Stimulated activated CD8-positive, alpha-beta memory T cell treated with anti-CD3 and anti-CD28 coated beads, Interleukin-4, amount 100 ng/mL, for 48 hours (primary cell): ENCODE data around the gene KCTD2.
"Not testable (repeated sequence)": the region's sequence is repeated elsewhere in the genome, so short reads cannot be mapped to it uniquely, and the experiment has no call there.

Source experiments
- DNase-seq: peaks from one replicate; pipeline ENCODE4 v3.0.0-alpha.2; 2020

The KCTD2 gene

GRCh38 chr17:75046407-75047289, at the start of gene KCTD2, which contains the start of gene ATP5PD:
Gene KCTD2 (plus strand): TSS chr17:75047225. CDS start chr17:75047251, 26 bp downstream.
Gene ATP5PD (minus strand): TSS chr17:75046969. CDS start chr17:75042650, 4,319 bp downstream.
- peak; percentile 96 for DNase-seq

GRCh38 chr17:74998783-74999182, 48.2 kb upstream of the KCTD2 start:
- DNase-seq: no peak

- no peak for DNase-seq
Observed at GRCh38 chr17:74999523-74999922, 47.5 kb upstream of the KCTD2 start.

- DNase-seq: no peak
Observed at GRCh38 chr17:75001915-75002843, 44.8 kb upstream of the KCTD2 start.

GRCh38 chr17:75003070-75003956, 43.7 kb upstream of the KCTD2 start:
- no peak for DNase-seq

GRCh38 chr17:75003957-75004355, 43.1 kb upstream of the KCTD2 start:
- DNase-seq: no peak

- no peak for DNase-seq
Observed at GRCh38 chr17:75004371-75004770, 42.7 kb upstream of the KCTD2 start.

- no peak for DNase-seq
Observed at GRCh38 chr17:75005291-75005690, 41.7 kb upstream of the KCTD2 start.

- not testable (repeated sequence) for DNase-seq
Observed at GRCh38 chr17:75006084-75006483, 40.9 kb upstream of the KCTD2 start.

GRCh38 chr17:75006653-75007052, 40.4 kb upstream of the KCTD2 start:
- DNase-seq: no peak

- no peak for DNase-seq
Observed at GRCh38 chr17:75008373-75008772, 38.7 kb upstream of the KCTD2 start.

- DNase-seq: no peak
Observed at GRCh38 chr17:75009139-75009724, 37.8 kb upstream of the KCTD2 start.

GRCh38 chr17:75010683-75011400, 36.2 kb upstream of the KCTD2 start:
- peak; percentile 30 for DNase-seq

GRCh38 chr17:75011401-75012095, 35.5 kb upstream of the KCTD2 start:
- DNase-seq: no peak

GRCh38 chr17:75012096-75012345, 35.0 kb upstream of the KCTD2 start:
- no peak for DNase-seq

- DNase-seq: peak; percentile 88
Observed at GRCh38 chr17:75012346-75013091, 34.5 kb upstream of the KCTD2 start, which contains the start of gene MRPL58. Gene MRPL58 (plus strand): TSS chr17:75012670. CDS start chr17:75012687, 17 bp downstream.

- DNase-seq: no peak
Observed at GRCh38 chr17:75013092-75013559, 33.9 kb upstream of the KCTD2 start.

- no peak for DNase-seq
Observed at GRCh38 chr17:75019146-75019545, 27.9 kb upstream of the KCTD2 start.

- no peak for DNase-seq
Observed at GRCh38 chr17:75019710-75020109, 27.3 kb upstream of the KCTD2 start.
